Calu3 (cell line): ENCODE data around the gene SMIM5. TPM values are rescaled to one million over a fixed set of nuclear protein-coding genes. Genes with fewer than 3 reads are reported as not detected.

Experiments used
- BruUV-seq: library from RNA; stranded (reverse); fragments of 400-500 nt; replicated peaks from 2 replicates; lab custom pipeline; 2021; lab: Mats Ljungman, UMichigan
- CTCF ChIA-PET: fragments of 300-600 bp; sonication (Branson Sonifier 250); formaldehyde crosslinking; loops from one replicate; lab custom pipeline; 2022; ENCODE audit warnings: antibody characterized with exemption; lab: Charles Lee
- DNase-seq: peaks from one replicate; pipeline ENCODE4 v3.0.0; 2022
- H3K27ac Mint-ChIP-seq: one replicate; pipeline ENCODE4 v1.8.0; 2022; ENCODE audit warnings: mixed read lengths; ENCODE audit not compliant: unreplicated experiment
- H3K27me3 Mint-ChIP-seq: one replicate; pipeline ENCODE4 v1.8.0; 2022; ENCODE audit warnings: mixed read lengths; ENCODE audit not compliant: unreplicated experiment
- H3K36me3 Mint-ChIP-seq: one replicate; pipeline ENCODE4 v1.8.0; 2022; ENCODE audit warnings: mild to moderate bottlenecking, moderate library complexity, mixed read lengths; ENCODE audit not compliant: insufficient read depth, unreplicated experiment
- H3K4me1 Mint-ChIP-seq: one replicate; pipeline ENCODE4 v1.8.0; 2022; ENCODE audit warnings: mild to moderate bottlenecking, low read depth, mixed read lengths; ENCODE audit not compliant: unreplicated experiment
- H3K4me3 Mint-ChIP-seq: one replicate; pipeline ENCODE4 v1.8.0; 2022; ENCODE audit warnings: mild to moderate bottlenecking, low read depth, moderate library complexity, mixed read lengths; ENCODE audit not compliant: unreplicated experiment
- H3K9me3 Mint-ChIP-seq: one replicate; pipeline ENCODE4 v1.8.0; 2022; ENCODE audit warnings: low read depth, mixed read lengths; ENCODE audit not compliant: unreplicated experiment
- intact Hi-C: fragments of 100-400 bp; cut with micrococcal nuclease; formaldehyde crosslinking; loops from one replicate; pipeline ENCODE4 v1.10.0; 2022; ENCODE audit not compliant: unreplicated experiment
- total RNA-seq: library from RNA; stranded (reverse); gene quantifications from 2 replicates; pipeline ENCODE4 v1.2.3, GENCODE V29; 2022
- TF ChIP-seq, protein P1 (sequence below): fragments of 200-600 bp; IDR thresholded peaks from one replicate; pipeline ENCODE4 v1.8.0; 2022; ENCODE audit warnings: antibody characterized with exemption; ENCODE audit not compliant: unreplicated experiment

SMIM5 gene
- total RNA-seq, 1 experiment from 2014 or later, result 1.9 TPM

DNA sequence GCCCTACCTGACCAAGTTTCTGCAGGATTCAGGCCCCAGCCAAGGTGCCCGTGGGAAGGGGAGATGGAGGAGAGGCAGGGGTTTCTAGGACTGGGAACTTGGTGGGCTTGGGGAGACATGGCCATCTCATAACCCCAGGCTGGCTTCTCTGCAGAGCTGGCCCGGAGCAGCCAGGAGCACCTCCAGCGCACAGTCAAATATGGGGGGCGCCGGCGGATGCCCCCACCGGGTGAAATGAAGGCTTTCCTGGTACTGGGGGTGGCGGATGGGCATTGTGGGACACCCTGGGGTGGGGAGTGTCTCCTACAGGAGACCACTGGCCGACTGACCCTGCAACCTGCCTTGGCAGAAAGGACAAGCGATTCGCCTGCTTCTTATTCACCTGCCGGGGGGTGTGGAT is 9.2 kb upstream of the SMIM5 start:
- no peak for DNase-seq
- Mint-ChIP-seq H3K9me3 (no peaks in the 10 kb centered on the region), H3K27ac (no peak overlapping the region), H3K27me3 (no peaks in the 10 kb centered on the region), H3K4me3 (no peak overlapping the region), H3K36me3 (peaks cover 55% of the 10 kb centered on the region), H3K4me1 (peaks cover 13% of the 10 kb centered on the region)
- intact Hi-C loops, result no loop called here
- CTCF ChIA-PET, result interaction anchor here (1.0 to 1.5 kb wide), 3 partner anchors 9 to 30 kb away, joined by 3 to 6 read pairs (median 4); partner anchors contain the start of gene SMIM5
- no TSS peak for BruUV-seq
- TF ChIP-seq, protein P1, sequence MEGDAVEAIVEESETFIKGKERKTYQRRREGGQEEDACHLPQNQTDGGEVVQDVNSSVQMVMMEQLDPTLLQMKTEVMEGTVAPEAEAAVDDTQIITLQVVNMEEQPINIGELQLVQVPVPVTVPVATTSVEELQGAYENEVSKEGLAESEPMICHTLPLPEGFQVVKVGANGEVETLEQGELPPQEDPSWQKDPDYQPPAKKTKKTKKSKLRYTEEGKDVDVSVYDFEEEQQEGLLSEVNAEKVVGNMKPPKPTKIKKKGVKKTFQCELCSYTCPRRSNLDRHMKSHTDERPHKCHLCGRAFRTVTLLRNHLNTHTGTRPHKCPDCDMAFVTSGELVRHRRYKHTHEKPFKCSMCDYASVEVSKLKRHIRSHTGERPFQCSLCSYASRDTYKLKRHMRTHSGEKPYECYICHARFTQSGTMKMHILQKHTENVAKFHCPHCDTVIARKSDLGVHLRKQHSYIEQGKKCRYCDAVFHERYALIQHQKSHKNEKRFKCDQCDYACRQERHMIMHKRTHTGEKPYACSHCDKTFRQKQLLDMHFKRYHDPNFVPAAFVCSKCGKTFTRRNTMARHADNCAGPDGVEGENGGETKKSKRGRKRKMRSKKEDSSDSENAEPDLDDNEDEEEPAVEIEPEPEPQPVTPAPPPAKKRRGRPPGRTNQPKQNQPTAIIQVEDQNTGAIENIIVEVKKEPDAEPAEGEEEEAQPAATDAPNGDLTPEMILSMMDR, result no peak

DNA sequence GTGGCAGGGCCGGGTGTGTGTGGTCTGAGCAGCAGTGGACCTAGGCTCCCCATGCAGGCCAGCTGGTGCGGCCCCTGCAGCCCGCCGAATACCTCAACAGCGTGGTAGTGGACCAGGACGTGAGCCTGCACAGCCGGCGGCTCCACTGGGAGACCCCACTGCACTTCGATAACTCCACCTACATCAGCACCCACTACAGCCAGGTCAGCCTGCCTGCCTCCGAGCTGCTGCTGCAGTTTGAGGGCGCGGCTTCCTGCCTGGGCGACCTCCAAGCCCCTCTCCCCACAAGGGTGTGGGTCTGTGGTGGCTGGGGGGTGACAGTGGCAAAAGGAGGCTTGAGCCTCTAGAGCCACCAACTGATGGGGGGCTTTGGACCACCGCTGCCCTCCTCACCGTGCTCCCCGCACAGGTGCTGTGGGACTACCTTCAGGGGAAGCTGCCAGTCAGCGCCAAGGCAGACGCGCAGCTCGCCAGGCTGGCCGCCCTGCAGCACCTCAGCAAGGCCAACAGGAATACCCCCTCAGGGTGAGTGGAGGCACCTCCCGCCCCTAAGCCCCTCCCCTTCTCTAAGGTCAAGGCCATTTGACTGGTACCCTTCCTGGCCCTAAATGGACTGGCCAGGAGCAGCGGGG is 8.4 kb upstream of the SMIM5 start:
- CTCF ChIA-PET, result interaction anchor here (1.4 to 1.6 kb wide), 3 partner anchors 8 to 29 kb away, joined by 3 to 6 read pairs (median 3); partner anchors contain the start of gene SMIM5
- DNase-seq, result no peak
- H3K4me1 Mint-ChIP-seq, result peaks cover 13% of the 10 kb centered on the region

GRCh38 chr17:75625813-75626486 is 7.3 kb upstream of the SMIM5 start:
- Mint-ChIP-seq H3K27ac (no peak overlapping the region), H3K36me3 (peaks cover 53% of the 10 kb centered on the region), H3K9me3 (no peaks in the 10 kb centered on the region), H3K4me1 (peaks cover 13% of the 10 kb centered on the region), H3K27me3 (no peaks in the 10 kb centered on the region), H3K4me3 (no peak overlapping the region)
- BruUV-seq, result no TSS peak
- peak; percentile 47 for DNase-seq
- intact Hi-C loops, result no loop called here
- TF ChIP-seq, protein P1, result peak; percentile 79
- CTCF ChIA-PET, result interaction anchor here (1.6 kb wide), 1 partner anchor 25 kb away, joined by 3 read pairs; no protein-coding TSS in a partner anchor

More for the DNA sequence above, 8.4 kb upstream of the SMIM5 start:
- Mint-ChIP-seq H3K9me3 (no peaks in the 10 kb centered on the region), H3K4me3 (no peak overlapping the region), H3K27ac (no peak overlapping the region), H3K27me3 (no peaks in the 10 kb centered on the region), H3K36me3 (peaks cover 60% of the 10 kb centered on the region)
- TF ChIP-seq, protein P1, result no peak
- intact Hi-C loops, result no loop called here
- BruUV-seq, result no TSS peak

- CTCF ChIA-PET, result interaction anchor here (1.6 kb wide), 1 partner anchor 25 kb away, joined by 3 read pairs; no protein-coding TSS in a partner anchor
- TF ChIP-seq, protein P1, result no peak
- Mint-ChIP-seq H3K27me3 (no peaks in the 10 kb centered on the region), H3K4me1 (peaks cover 13% of the 10 kb centered on the region), H3K9me3 (no peaks in the 10 kb centered on the region), H3K36me3 (peaks cover 51% of the 10 kb centered on the region), H3K4me3 (no peak overlapping the region), H3K27ac (no peak overlapping the region)
- no peak for DNase-seq
- intact Hi-C loops, result no loop called here
- BruUV-seq, result no TSS peak
Observed at GRCh38 chr17:75626496-75627038, 6.7 kb upstream of the SMIM5 start.
